ENCODE results near the gene SDF4. TPM values are rescaled to one million over a fixed set of nuclear protein-coding genes. Genes with fewer than 3 reads are reported as not detected.

Gene SDF4
- total RNA-seq, 2 donors from 2014 or later: 157 to 230 TPM

- Histone ChIP-seq H3K4me1 (ENCODE audit: control insufficient read depth in 1 of 2, low read depth in 2 of 2) (no peaks in the 10 kb centered on the region), H3K36me3 (no peaks in the 10 kb centered on the region), H3K4me3 (no peak overlapping the region), H3K9me3 (no peaks in the 10 kb centered on the region), H3K27me3 (replicated peaks; ENCODE audit: insufficient read depth) (no peaks in the 10 kb centered on the region), H3K27ac (no peak overlapping the region)
- ATAC-seq (ENCODE audit: insufficient number of reproducible peaks, low FRiP score, low read depth) (no peak), DNase-seq (ENCODE audit: low spot score) (no peak)
- TF ChIP-seq CTCF (IDR thresholded peaks at IDR 0.05): no peak
Observed at GRCh38 chr1:1183833-1184775, 47.7 kb downstream of the SDF4 start.

- no peak for ATAC-seq (ENCODE audit: insufficient number of reproducible peaks, low FRiP score, low read depth)
- no peak for TF ChIP-seq CTCF (IDR thresholded peaks at IDR 0.05)
- H3K27ac ChIP-seq: no peak overlapping the region
Observed at GRCh38 chr1:1183221-1183747, 48.5 kb downstream of the SDF4 start.

GRCh38 chr1:1182491-1183220 is 49.1 kb downstream of the SDF4 start:
- ATAC-seq (ENCODE audit: insufficient number of reproducible peaks, low FRiP score, low read depth) (no peak), DNase-seq (ENCODE audit: low spot score) (no peak)
- H3K36me3 ChIP-seq: no peaks in the 10 kb centered on the region
- H3K4me3 ChIP-seq: no peak overlapping the region
- no peaks in the 10 kb centered on the region for H3K4me1 ChIP-seq (ENCODE audit: control insufficient read depth in 1 of 2, low read depth in 2 of 2)
- no peak for TF ChIP-seq CTCF (IDR thresholded peaks at IDR 0.05)
- H3K27me3 ChIP-seq (replicated peaks; ENCODE audit: insufficient read depth): no peaks in the 10 kb centered on the region
- no peaks in the 10 kb centered on the region for H3K9me3 ChIP-seq
- H3K27ac ChIP-seq: no peak overlapping the region

More at GRCh38 chr1:1183221-1183747, 48.5 kb downstream of the SDF4 start:
- no peak overlapping the region for H3K4me3 ChIP-seq
- no peaks in the 10 kb centered on the region for H3K27me3 ChIP-seq (replicated peaks; ENCODE audit: insufficient read depth)
- H3K9me3 ChIP-seq: no peaks in the 10 kb centered on the region
- H3K4me1 ChIP-seq (ENCODE audit: control insufficient read depth in 1 of 2, low read depth in 2 of 2): no peaks in the 10 kb centered on the region
- DNase-seq (ENCODE audit: low spot score): no peak
- no peaks in the 10 kb centered on the region for H3K36me3 ChIP-seq

GRCh38 chr1:1181938-1182410 is 49.8 kb downstream of the SDF4 start:
- no peaks in the 10 kb centered on the region for H3K27me3 ChIP-seq (replicated peaks; ENCODE audit: insufficient read depth)

More at GRCh38 chr1:1181938-1182410, 49.8 kb downstream of the SDF4 start:
- ATAC-seq (ENCODE audit: insufficient number of reproducible peaks, low FRiP score, low read depth) (no peak), DNase-seq (ENCODE audit: low spot score) (no peak)
- Histone ChIP-seq H3K9me3 (no peaks in the 10 kb centered on the region), H3K36me3 (no peaks in the 10 kb centered on the region), H3K27ac (no peak overlapping the region), H3K4me1 (ENCODE audit: control insufficient read depth in 1 of 2, low read depth in 2 of 2) (no peaks in the 10 kb centered on the region), H3K4me3 (no peak overlapping the region)
- no peak for TF ChIP-seq CTCF (IDR thresholded peaks at IDR 0.05)
